H1 (cell line): ENCODE measurements around the gene MORN2. TPM values are rescaled to one million over a fixed set of nuclear protein-coding genes. Genes with fewer than 3 reads are reported as not detected.

Experiments used
- CTCF ChIA-PET: fragments of 300-600 bp; sonication (Branson Sonifier 250); formaldehyde crosslinking; loops from one replicate; lab custom pipeline; 2021; ENCODE audit not compliant: partially characterized antibody; lab: Charles Lee
- POLR2A ChIA-PET: fragments of 300-600 bp; sonication (Branson Sonifier 250); formaldehyde crosslinking; loops from one replicate; lab custom pipeline; 2021; ENCODE audit warnings: inconsistent platforms; ENCODE audit not compliant: partially characterized antibody; lab: Charles Lee
- DNase-seq, 2 experiments: peaks; one replicate each; pipeline versions ENCODE4 v3.0.0 to v3.0.0-alpha.2; 2010 to 2022; ENCODE audit warnings: low spot score in 2 of 2, low read depth in 1 of 2, mixed read lengths in 1 of 2
- FAIRE-seq: peaks from 2 replicates; lab custom pipeline; 2011; peaks lifted over from hg19 to GRCh38; lab: Jason Lieb, UNC
- H2AFZ ChIP-seq: 2 replicates; pipeline ENCODE4 v1.8.1; 2012; ENCODE audit warnings: low read length, inconsistent platforms
- H2AK5ac ChIP-seq: 2 replicates; pipeline ENCODE4 v1.6.1; 2013; ENCODE audit warnings: low read depth, low read length
- H2BK120ac ChIP-seq: replicated peaks from 2 replicates; pipeline ENCODE3; 2013; ENCODE audit warnings: low read depth, low read length, inconsistent platforms
- H2BK12ac ChIP-seq: 2 replicates; pipeline ENCODE4 v1.6.1; 2013; ENCODE audit warnings: low read depth, low read length
- H2BK15ac ChIP-seq: 2 replicates; pipeline ENCODE4 v1.6.1; 2013; ENCODE audit warnings: low read length
- H2BK20ac ChIP-seq: 2 replicates; pipeline ENCODE4 v1.6.1; 2013; ENCODE audit warnings: low read length
- H2BK5ac ChIP-seq: 2 replicates; pipeline ENCODE4 v1.6.1; 2013; ENCODE audit warnings: low read depth, low read length
- H3K14ac ChIP-seq: 2 replicates; pipeline ENCODE4 v1.6.1; 2013; ENCODE audit warnings: inconsistent platforms; ENCODE audit not compliant: insufficient read length
- H3K18ac ChIP-seq: 2 replicates; pipeline ENCODE4 v1.6.1; 2013; ENCODE audit warnings: low read length; ENCODE audit errors: extremely low read depth
- H3K23ac ChIP-seq: 2 replicates; pipeline ENCODE4 v1.6.1; 2013; ENCODE audit warnings: inconsistent platforms; ENCODE audit not compliant: insufficient read length
- H3K23me2 ChIP-seq: 2 replicates; pipeline ENCODE4 v1.6.1; 2013; ENCODE audit warnings: low read depth, low read length
- H3K27ac ChIP-seq: 2 replicates; pipeline ENCODE4 v1.6.1; 2011; ENCODE audit warnings: low read depth, low read length, inconsistent platforms
- H3K27me3 ChIP-seq, 4 experiments: replicated peaks in 1 of 4; 1 replicate in 1 of 4; 2 replicates in 3 of 4; pipeline versions ENCODE4 v1.6.1 to v1.8.1; 2011 to 2013; ENCODE audit warnings: low read length in 3 of 4, mild to moderate bottlenecking in 3 of 4, inconsistent platforms in 2 of 4, mixed read lengths in 2 of 4, moderate library complexity in 1 of 4; ENCODE audit not compliant: control insufficient read depth in 3 of 4, insufficient read depth in 3 of 4; ENCODE audit errors: extremely low read depth in 1 of 4
- H3K36me3 ChIP-seq, 4 experiments: 2 replicates each; pipeline versions ENCODE4 v1.6.1 to v1.8.1; 2011 to 2013; ENCODE audit warnings: mild to moderate bottlenecking in 4 of 4, low read length in 3 of 4, moderate library complexity in 2 of 4, control low read depth in 1 of 4, inconsistent platforms in 1 of 4; ENCODE audit not compliant: insufficient read depth in 4 of 4, control insufficient read depth in 2 of 4
- H3K4ac ChIP-seq: replicated peaks from 2 replicates; pipeline ENCODE3; 2013; ENCODE audit warnings: low read length, low read depth, mixed read lengths, inconsistent platforms; ENCODE audit not compliant: insufficient read length
- H3K4me1 ChIP-seq, 4 experiments: replicated peaks in 1 of 4; 1 replicate in 1 of 4; 2 replicates in 3 of 4; pipeline versions ENCODE4 v1.6.1 to v1.8.1; 2011 to 2013; ENCODE audit warnings: low read length in 3 of 4, inconsistent platforms in 2 of 4, mixed read lengths in 1 of 4; ENCODE audit not compliant: insufficient read depth in 4 of 4, control insufficient read depth in 3 of 4
- H3K4me2 ChIP-seq, 2 experiments: 2 replicates each; pipeline versions ENCODE4 v1.6.1 to v1.8.1; 2011 to 2013; ENCODE audit warnings: low read depth in 2 of 2, low read length in 2 of 2, control low read depth in 1 of 2, inconsistent platforms in 1 of 2, mild to moderate bottlenecking in 1 of 2; ENCODE audit not compliant: insufficient read depth in 1 of 2
- H3K4me3 ChIP-seq, 4 experiments: fragments of 200-600, 300-600 bp in 1 of 4; sonication (generic), shearing (Covaris generic), sonication (Bioruptor Twin) in 1 of 4; 2 replicates each; pipeline versions ENCODE4 v1.5.1 to v1.8.1; 2011 to 2016; ENCODE audit warnings: low read length in 4 of 4, low read depth in 3 of 4, control low read depth in 2 of 4, inconsistent platforms in 2 of 4, mild to moderate bottlenecking in 2 of 4, mixed read lengths in 1 of 4, moderate library complexity in 1 of 4; ENCODE audit not compliant: insufficient read depth in 2 of 4; ENCODE audit errors: extremely low read depth in 1 of 4
- H3K56ac ChIP-seq: replicated peaks from 2 replicates; pipeline ENCODE3; 2013; ENCODE audit warnings: low read depth, mild to moderate bottlenecking, mixed read lengths, low read length, inconsistent platforms; ENCODE audit not compliant: insufficient read length
- H3K79me1 ChIP-seq: 2 replicates; pipeline ENCODE4 v1.6.1; 2013; ENCODE audit warnings: low read depth, low read length, control low read depth
- H3K79me2 ChIP-seq, 2 experiments: 2 replicates each; pipeline versions ENCODE4 v1.6.1 to v1.8.1; 2012 to 2013; ENCODE audit warnings: low read length in 2 of 2, mild to moderate bottlenecking in 2 of 2, inconsistent platforms in 1 of 2; ENCODE audit not compliant: insufficient read depth in 2 of 2, control insufficient read depth in 1 of 2
- H3K9ac ChIP-seq, 4 experiments: replicated peaks in 1 of 4; 1 replicate in 1 of 4; 2 replicates in 3 of 4; pipeline versions ENCODE4 v1.6.1 to v1.8.1; 2011 to 2013; ENCODE audit warnings: low read depth in 3 of 4, low read length in 3 of 4, control low read depth in 2 of 4, mild to moderate bottlenecking in 2 of 4, moderate library complexity in 2 of 4, inconsistent platforms in 1 of 4; ENCODE audit errors: extremely low read depth in 1 of 4
- H3K9me3 ChIP-seq, 2 experiments: 2 replicates each; pipeline versions ENCODE4 v1.6.1 to v1.8.1; 2012 to 2013; ENCODE audit warnings: mild to moderate bottlenecking in 2 of 2, moderate library complexity in 2 of 2, control low read depth in 1 of 2, inconsistent platforms in 1 of 2, low read depth in 1 of 2, low read length in 1 of 2, mixed read lengths in 1 of 2; ENCODE audit not compliant: insufficient read depth in 2 of 2
- H4K20me1 ChIP-seq, 2 experiments: replicated peaks in 1 of 2; 2 replicates each; pipeline versions ENCODE3 to v1.8.1; 2011 to 2013; ENCODE audit warnings: inconsistent platforms in 2 of 2, low read length in 2 of 2, mild to moderate bottlenecking in 1 of 2; ENCODE audit not compliant: insufficient read depth in 2 of 2, control insufficient read depth in 1 of 2
- H4K5ac ChIP-seq: 2 replicates; pipeline ENCODE4 v1.6.1; 2013; ENCODE audit warnings: low read length, low read depth, mixed read lengths, inconsistent platforms; ENCODE audit not compliant: insufficient read length
- H4K8ac ChIP-seq: 2 replicates; pipeline ENCODE4 v1.8.0; 2013; ENCODE audit warnings: mild to moderate bottlenecking, moderate library complexity, low read length, inconsistent platforms; ENCODE audit not compliant: insufficient read depth; ENCODE audit errors: extremely low read depth
- H4K91ac ChIP-seq: replicated peaks from 2 replicates; pipeline ENCODE3; 2013; ENCODE audit warnings: low read length, mixed read lengths, inconsistent platforms; ENCODE audit not compliant: insufficient read length
- BRCA1 ChIP-seq: IDR thresholded peaks from 2 replicates; pipeline ENCODE4 v1.6.1; 2012; ENCODE audit warnings: low read depth, low read length, improper control_type of control experiment
- RXRA ChIP-seq: IDR thresholded peaks from 2 replicates; pipeline ENCODE4 v1.6.1; 2011; ENCODE audit warnings: low read depth, mild to moderate bottlenecking, low read length, moderate library complexity; ENCODE audit not compliant: insufficient read depth
- SUZ12 ChIP-seq: fragments of 200-600 bp; sonication (generic); IDR thresholded peaks from 2 replicates; pipeline ENCODE4 v1.6.1; 2012; ENCODE audit warnings: mild to moderate bottlenecking, inconsistent platforms, low read length, moderate library complexity, mixed read lengths
- WGBS, 2 experiments: shearing (Covaris generic) in 1 of 2; methylation state at CpG; one replicate each; pipeline versions ENCODE4 v1.1.6 to v1.1.7; 2013 to 2015; ENCODE audit warnings: low lambda C conversion rate in 2 of 2, mixed read lengths in 2 of 2, inconsistent platforms in 1 of 2, low coverage in 1 of 2, missing lambda C conversion rate in 1 of 2; ENCODE audit not compliant: insufficient replicate concordance in 2 of 2, insufficient coverage in 1 of 2, insufficient read length in 1 of 2; ENCODE audit errors: extremely low coverage in 1 of 2, missing lambda C conversion rate in 1 of 2; 5-methylcytosine and 5-hydroxymethylcytosine counted together
- polyA plus RNA-seq, 7 experiments: library from polyadenylated mRNA; depleted of rRNA in 3 of 7; stranded (reverse) in 5 of 7; unstranded in 2 of 7; fragments of >200 nt in 5 of 7; fragments of 200-250 nt in 2 of 7; gene quantifications; 1 replicate in 5 of 7; 2 replicates in 1 of 7; 4 replicates in 1 of 7; pipeline versions ENCODE4 v1.2.1 to v1.2.3, GENCODE V29; 2011 to 2013; ENCODE audit warnings: missing spikeins in 2 of 7, mixed read lengths in 2 of 7
- total RNA-seq: library from RNA; stranded (reverse); fragmentation: NEBNext Ultra II Directional; extraction: Animal tissue kit (Norgen Biotek cat#: 25700); gene quantifications from 2 replicates; pipeline ENCODE4 v1.2.1, GENCODE V29; 2021

Gene MORN2
- total and polyA plus RNA-seq, 2 of the 8 experiments (the other 6 are each of a cell fraction or from before 2014, with no cell fraction given) = 7.2 to 11.3 TPM

DNA sequence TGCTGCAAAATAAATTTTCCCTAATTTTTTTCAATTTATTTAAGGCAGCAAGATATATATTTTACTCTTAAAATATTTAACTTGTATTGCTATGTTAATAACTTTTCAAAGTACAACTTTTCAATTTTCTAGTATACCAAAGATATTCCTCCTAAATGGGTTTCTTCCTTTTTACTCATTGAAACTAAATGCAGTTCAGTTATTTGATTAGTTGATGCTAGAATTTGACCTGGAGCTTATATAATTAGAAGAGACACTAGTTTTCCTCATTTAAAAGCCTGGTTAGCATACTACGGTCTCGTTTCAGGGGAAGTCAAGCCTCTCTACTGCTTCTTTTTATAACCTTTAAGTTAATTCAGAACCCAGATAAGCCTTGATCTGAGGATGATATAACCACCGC, 13.8 kb downstream of the MORN2 start, which contains the start of gene ARHGEF33:
TSS of gene ARHGEF33 (plus strand) at position 301 of the 400 bp plus-strand sequence. CDS start 29,573 bp downstream, outside the sequence.
- Histone ChIP-seq H3K36me3 (no peaks in the 10 kb centered on the region), H3K23ac (no peak within 1 kb of the TSS), H3K14ac (no peak within 1 kb of the TSS), H2AK5ac (no peak within 1 kb of the TSS), H3K9me3 (no peaks in the 10 kb centered on the region), H2BK15ac (no peak within 1 kb of the TSS), H4K20me1 (no peaks in the 10 kb centered on the region), H4K5ac (no peak within 1 kb of the TSS), H3K27me3 (no peaks in the 10 kb centered on the region), H3K23me2 (no peaks in the 10 kb centered on the region; the same call in 1 of the 2 replicates), H3K18ac (no peak within 1 kb of the TSS), H3K9ac (no peak within 1 kb of the TSS), H3K4me1 (no peaks in the 10 kb centered on the region), H3K79me2 (no peaks in the 10 kb centered on the region), H3K27ac (no peak within 1 kb of the TSS), H3K4me3 (no peak within 1 kb of the TSS), H3K56ac (no peak within 1 kb of the TSS), H2BK120ac (no peak within 1 kb of the TSS), H3K4ac (no peak within 1 kb of the TSS), H3K79me1 (no peaks in the 10 kb centered on the region), H2BK20ac (no peak within 1 kb of the TSS), H2BK12ac (no peak within 1 kb of the TSS), H3K4me2 (no peak within 1 kb of the TSS), H4K8ac (no peak within 1 kb of the TSS), H2BK5ac (no peak within 1 kb of the TSS), H2AFZ (no peak within 1 kb of the TSS), H4K91ac (no peak within 1 kb of the TSS)
- FAIRE-seq (no peak), DNase-seq (no peak)
- POLR2A ChIA-PET = no interaction called here
- 84% methylated on average over 3 of the region's 3 CpGs; no CpG with 5 or more reads in 1 of the 2 experiments for WGBS, 2 experiments
- CTCF ChIA-PET = no interaction called here
- TF ChIP-seq RXRA (no peak), BRCA1 (no peak), SUZ12 (no peak)
